SIG-M5 treated with dmso at 0.1 percent for 504 hours (cell line): ENCODE results near the gene CD300LD.
A peak's percentile ranks its signal among the peaks of the same experiment; 100 is the strongest.
"Not testable (repeated sequence)": the region's sequence is repeated elsewhere in the genome, so short reads cannot be mapped to it uniquely, and the experiment has no call there.

Experiments
- DNase-seq: peaks from one replicate; lab custom pipeline; 2025; ENCODE audit not compliant: unreplicated experiment; lab: John Stamatoyannopoulos, UW

Gene CD300LD

GRCh38 chr17:74592087-74592990, at the start of gene CD300LD:
TSS of gene CD300LD (minus strand) at chr17:74592283. CDS start at chr17:74592202, 81 bp downstream.
- peak; percentile 51 for DNase-seq

- DNase-seq = peak; percentile 67
Observed at GRCh38 chr17:74641224-74641957, 49.3 kb upstream of the CD300LD start.

- DNase-seq = peak; percentile 89
Observed at GRCh38 chr17:74639704-74640151, 47.6 kb upstream of the CD300LD start.

DNA sequence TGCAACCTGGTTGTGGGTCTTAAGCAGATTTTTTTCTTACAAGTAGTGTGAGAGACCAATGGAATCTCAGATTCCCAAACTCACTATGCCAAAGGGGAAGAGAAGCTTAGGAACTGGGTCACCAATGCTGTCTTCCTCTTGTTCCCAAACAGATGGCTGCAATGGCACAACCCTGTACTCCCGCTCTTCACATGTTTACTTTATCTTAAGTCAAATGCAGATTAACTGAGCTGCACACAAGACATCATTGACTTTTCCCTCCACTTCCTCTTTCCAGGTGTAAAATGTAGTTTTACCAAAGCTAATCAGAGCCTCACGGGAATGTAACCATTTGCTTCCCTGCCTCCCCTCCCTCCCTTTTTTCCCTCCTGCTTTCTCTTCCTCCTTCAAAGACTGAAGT, 45.8 kb upstream of the CD300LD start:
- no peak for DNase-seq

GRCh38 chr17:74637265-74637664, 45.2 kb upstream of the CD300LD start:
- DNase-seq = peak; percentile 22

GRCh38 chr17:74636541-74637085, 44.5 kb upstream of the CD300LD start:
- not testable (repeated sequence) for DNase-seq

GRCh38 chr17:74635418-74635817, 43.3 kb upstream of the CD300LD start:
- no peak for DNase-seq

GRCh38 chr17:74633326-74633725, 41.2 kb upstream of the CD300LD start:
- DNase-seq = no peak

- DNase-seq = no peak
Observed at GRCh38 chr17:74632617-74633016, 40.5 kb upstream of the CD300LD start.

DNA sequence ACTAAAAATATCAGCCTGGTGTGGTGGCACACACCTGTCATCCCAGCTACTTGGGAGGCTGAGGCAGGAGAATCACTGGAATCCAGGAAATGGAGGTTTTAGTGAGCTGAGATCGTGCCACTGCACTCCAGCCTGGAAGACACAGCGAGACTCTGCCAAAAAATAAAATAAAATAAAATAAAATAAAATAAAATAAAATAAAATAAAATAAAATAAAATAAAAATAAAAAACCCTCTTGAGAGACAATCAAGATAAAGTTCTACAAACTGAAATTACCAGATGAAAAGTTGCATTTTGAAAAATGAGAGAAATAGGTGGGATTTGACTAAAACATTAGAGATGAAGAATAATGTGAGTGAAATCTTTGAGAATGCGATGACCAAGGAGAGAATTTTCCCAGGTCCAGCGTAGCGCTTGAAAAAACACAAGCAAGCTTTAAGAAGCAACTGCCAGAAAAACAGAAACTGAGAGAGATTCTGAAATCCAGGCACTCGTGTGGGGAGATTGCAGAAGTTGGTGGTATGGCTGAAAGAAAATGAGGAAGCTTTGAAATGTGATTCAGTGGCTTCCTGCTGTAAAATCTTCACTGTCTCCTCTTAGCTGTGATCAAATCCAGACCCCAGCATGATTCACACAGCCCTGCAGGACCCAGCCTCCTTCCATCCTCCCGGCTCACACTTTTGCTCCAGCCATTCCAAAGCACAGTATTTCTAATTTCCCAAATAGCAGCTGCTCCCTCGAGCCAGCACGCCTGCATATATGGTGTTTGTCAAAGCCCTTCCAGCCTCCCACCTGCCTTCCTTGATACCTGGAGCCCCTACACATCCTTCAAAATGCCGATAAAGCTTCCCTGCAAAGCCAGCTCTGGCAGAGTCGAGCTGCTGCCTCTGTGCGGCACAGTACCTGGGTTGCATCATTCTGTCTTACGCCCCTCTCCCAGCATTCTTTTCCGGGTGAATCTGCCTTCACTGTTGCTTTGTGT, 39.7 kb upstream of the CD300LD start:
- DNase-seq = peak; percentile 98

DNA sequence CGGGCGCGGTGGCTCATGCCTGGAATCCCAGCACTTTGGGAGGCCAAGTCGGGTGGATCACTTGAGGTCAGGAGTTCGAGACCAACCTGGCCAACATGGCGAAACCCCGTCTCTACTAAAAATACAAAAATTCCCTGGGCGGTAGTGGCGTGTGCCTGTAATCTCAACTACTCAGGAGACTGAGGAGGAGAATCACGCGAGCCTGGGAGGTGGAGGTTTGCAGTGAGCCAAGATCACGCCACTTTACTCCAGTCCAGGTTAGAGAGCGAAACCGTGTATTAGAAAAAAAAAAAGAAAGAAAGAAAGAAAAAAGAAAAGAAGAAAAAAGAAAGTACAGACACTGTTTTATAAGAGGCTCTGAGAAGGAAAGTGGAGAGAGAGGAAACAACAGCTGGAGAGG, 38.2 kb upstream of the CD300LD start:
- not testable (repeated sequence) for DNase-seq

- DNase-seq = no peak
Observed at GRCh38 chr17:74625661-74626060, 33.6 kb upstream of the CD300LD start.

DNA sequence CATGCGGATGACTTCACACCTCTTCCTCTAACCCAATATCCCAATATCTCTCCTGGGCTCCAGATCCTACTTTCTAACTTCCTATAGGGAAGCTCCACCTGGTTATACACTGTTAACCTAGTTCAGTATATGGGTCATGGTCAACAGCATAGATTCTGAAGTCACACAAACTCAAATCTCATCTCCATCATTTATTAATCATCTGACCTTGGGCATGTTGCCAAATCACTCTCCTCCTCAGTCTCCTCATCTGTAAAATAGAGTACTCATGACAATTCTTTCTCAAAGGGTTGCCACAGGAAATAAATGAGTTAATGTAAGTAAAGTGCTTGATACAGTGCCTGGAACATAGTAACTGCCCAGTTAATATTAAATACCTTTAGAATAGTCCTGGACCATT, 32.0 kb upstream of the CD300LD start:
- no peak for DNase-seq

DNA sequence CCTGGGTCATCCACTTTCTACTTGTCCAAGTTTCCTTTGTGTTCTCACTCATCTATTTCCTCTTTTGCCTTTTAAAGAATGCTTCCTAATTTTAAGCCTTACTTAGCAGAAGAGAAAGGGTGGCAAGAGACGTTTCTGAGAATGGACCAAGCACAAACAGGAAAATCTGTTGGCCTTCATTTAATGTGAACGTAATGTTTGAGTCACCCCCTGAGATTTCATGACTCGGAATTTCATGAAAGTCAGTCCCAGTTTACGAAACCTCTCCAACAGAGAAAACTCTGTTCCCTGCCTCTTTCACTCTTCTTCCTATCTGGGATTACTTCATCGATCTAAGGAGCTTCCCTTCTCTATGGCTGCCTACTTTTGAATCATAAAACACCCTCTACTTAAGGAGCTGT, 31.6 kb upstream of the CD300LD start, which contains the start of gene CD300E:
CD300E (minus strand) TSS at position 46 of the 401 bp plus-strand sequence. CDS start 117 bp downstream, outside the sequence.
- DNase-seq = peak; percentile 24

- DNase-seq = no peak
Observed at GRCh38 chr17:74619077-74619673, 27.1 kb upstream of the CD300LD start.

GRCh38 chr17:74618451-74618850, 26.4 kb upstream of the CD300LD start:
- DNase-seq = no peak

- DNase-seq = no peak
Observed at GRCh38 chr17:74616696-74617095, 24.6 kb upstream of the CD300LD start.

DNA sequence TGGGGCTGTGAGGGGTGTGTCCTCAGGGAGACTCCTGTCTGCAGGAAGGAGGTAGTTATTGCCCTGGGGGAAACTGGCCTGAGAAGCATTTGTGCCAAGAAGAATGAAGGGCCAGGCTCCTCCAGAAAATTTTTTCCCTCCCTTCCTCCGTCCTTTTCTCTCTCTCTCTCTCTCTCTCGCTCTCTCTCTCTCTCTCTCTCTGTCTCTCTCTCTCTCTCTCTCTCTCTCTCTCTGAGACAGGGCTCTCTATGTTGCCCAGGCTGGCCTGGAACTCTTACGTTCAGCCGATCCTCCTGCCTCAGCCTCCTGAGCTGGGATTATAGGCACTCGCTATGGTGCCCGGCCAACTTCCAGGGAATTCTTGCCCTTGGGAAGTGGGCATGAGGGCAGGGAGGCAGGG, 20.0 kb upstream of the CD300LD start:
- DNase-seq = no peak

GRCh38 chr17:74610108-74610507, 18.0 kb upstream of the CD300LD start:
- DNase-seq = no peak

DNA sequence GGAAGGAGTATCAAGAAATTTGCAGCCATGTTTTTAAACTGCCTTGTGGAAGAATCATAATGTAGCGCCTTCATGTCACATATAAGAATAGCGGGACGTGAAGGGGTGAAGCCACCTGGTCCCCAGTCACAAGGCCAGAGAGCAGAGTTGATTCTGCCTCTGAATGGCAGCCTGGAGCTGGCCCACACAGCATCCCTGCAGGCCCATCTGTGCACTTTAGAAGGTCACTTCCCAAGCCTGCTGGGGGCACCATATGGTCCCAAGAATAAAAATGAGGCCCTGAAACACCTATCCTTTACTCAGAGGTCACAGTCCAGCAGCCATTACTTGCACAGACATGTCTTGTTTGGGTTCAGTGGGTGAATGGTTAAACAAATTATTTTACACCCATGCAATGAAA, 16.4 kb upstream of the CD300LD start:
- DNase-seq = no peak
